Esophagus muscularis mucosa (tissue), 2 donors: ENCODE results near the gene DISC1.

Source experiments
- POLR2A ChIP-seq: fragments of 450-650 bp; IDR thresholded peaks from one replicate; pipeline ENCODE4 v1.6.1; 2017; ENCODE audit warnings: antibody characterized with exemption, moderate library complexity, mild to moderate bottlenecking, low read depth
- POLR2AphosphoS5 ChIP-seq, 2 donors: sonication (generic); formaldehyde crosslinking; IDR thresholded peaks; one replicate each; pipeline ENCODE4 v1.6.1; 2017; ENCODE audit warnings: antibody characterized with exemption in 2 of 2

DNA sequence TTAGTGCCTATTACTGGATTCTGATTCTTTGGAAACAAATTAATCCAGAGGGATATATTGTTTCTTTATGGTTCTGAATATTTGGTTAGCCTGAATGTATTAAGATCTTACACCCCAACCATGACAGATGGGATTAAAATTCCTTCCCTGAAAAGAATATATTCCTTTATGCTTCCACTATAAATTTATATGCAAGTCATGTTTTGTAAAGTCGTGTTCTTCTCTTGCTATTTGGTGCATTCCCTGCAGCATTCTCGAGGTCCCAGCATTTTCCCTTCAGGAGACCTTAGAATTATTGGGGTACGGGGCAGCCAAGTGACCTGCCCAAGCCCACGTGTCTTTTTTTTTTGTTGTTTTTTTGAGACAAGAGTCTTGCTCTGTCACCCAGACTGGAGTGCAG lies 62.4 kb downstream of the DISC1 start:
- TF ChIP-seq POLR2A (no peak), POLR2AphosphoS5 (IDR thresholded peaks at IDR 0.05) (no peak)
